ENCODE results near the gene NDUFB1. TPM values are rescaled to one million over a fixed set of nuclear protein-coding genes. Genes with fewer than 3 reads are reported as not detected.

Gene NDUFB1
- total and polyA plus RNA-seq, 2 of the 13 experiments (the other 11 are each of a cell fraction or from before 2014, with no cell fraction given): 181 to 281 TPM

DNA sequence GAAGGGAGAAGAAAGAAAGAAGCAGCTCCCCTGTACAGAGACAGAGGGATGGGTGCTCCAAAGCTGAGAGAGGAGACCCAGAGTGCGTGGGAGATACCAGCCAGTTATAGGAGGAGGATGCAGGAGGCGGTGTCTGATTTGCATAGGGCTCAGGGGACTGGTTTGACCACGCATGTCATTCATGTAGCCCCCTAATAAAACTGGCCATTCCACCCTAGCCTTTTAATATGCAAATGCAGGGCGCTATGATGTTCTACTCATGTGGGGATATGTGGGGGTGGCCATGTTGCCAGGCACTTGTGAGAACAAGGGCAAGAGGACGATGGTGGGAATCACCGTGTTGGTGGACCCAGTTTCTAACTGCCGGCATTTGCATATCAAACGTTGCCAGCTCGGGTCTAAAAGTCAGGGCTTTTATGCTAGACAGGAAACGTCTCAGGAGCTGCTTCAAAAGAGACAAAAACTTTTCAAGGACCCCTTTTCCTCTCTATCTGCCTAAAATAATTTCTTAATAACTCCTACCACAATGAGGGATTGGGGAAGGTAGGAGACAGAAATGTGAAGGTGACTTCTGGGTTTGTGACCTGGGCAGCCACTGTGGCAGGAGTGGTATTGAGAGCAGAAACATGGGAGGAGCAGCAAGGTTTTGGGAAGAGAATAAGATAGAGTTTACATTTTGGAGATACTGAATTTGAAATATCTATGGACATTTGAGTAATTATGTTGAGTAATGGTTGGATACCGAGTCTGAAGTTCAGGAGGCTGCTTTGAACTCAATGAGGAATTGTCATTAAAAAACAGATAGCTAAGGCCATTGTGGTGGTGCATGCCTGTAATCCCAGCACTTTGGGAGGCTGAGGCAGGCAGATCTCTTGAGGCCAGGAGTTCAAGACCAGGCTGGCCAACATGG is 12.9 kb downstream of the NDUFB1 start:
- no peaks in the 10 kb centered on the region for H3K9me3 ChIP-seq (ENCODE audit: low read length)
- peak overlapping the region; percentile 75 for H3K27ac ChIP-seq (ENCODE audit: extremely low read length, insufficient read depth, low read length)
- peak overlapping the region; percentile 42 for H3K9ac ChIP-seq (ENCODE audit: insufficient read depth, low read depth, low read length)
- POLR2A ChIA-PET: interaction anchor here (2.0 to 4.3 kb wide), 3 partner anchors 10 to 68 kb away, joined by 8 to 93 read pairs (median 28); partner anchors contain the start of genes CPSF2, NDUFB1 and TRIP11
- H2AFZ ChIP-seq (ENCODE audit: low read length): peak overlapping the region; percentile 80
- peak; percentile 73 for DNase-seq (ENCODE audit: low spot score)
- H3K4me3 ChIP-seq (replicated peaks in 1 of 3; ENCODE audit: insufficient read depth in 1 of 3, low read depth in 2 of 3, low read length in 3 of 3): peak overlapping the region; percentile 39 to 41 (median 41)
- no TSS peak for BruUV-seq (replicated peaks)
- in situ Hi-C loops (cut with HindIII; ENCODE audit: extremely low pct_ligation_motif_present, low pct_unique_long_range_greater_than_20kb): loop anchor here (5.0 kb wide), 1 partner anchor 66 kb away; the partner anchor contains the start of gene TRIP11
- H3K79me2 ChIP-seq (ENCODE audit: insufficient read depth, low read length): peaks cover 22% of the 10 kb centered on the region
- H3K36me3 ChIP-seq (replicated peaks in 1 of 2; ENCODE audit: control insufficient read depth in 1 of 2, insufficient read depth in 2 of 2, low read length in 2 of 2): no peaks in the 10 kb centered on the region
- 10% methylated on average over 11 of the region's 11 CpGs for WGBS (ENCODE audit: low lambda C conversion rate)
- peak overlapping the region; percentile 77 for H3K4me2 ChIP-seq (ENCODE audit: low read depth, low read length)
- ATAC-seq: peak; percentile 78
- no peaks in the 10 kb centered on the region for H4K20me1 ChIP-seq (ENCODE audit: insufficient read depth, low read length)
- H3K4me1 ChIP-seq (ENCODE audit: insufficient read depth, low read length): peaks cover 46% of the 10 kb centered on the region
- H3K27me3 ChIP-seq (ENCODE audit: control insufficient read depth in 1 of 2, insufficient read depth in 2 of 2, low read length in 2 of 2): no peaks in the 10 kb centered on the region; a peak in 1 of 5 replicates
- FAIRE-seq: peak; percentile 55
- CTCF ChIA-PET (ENCODE audit: low intra/inter-chr PET ratio, low total read pairs): no interaction called here
- intact Hi-C loops (cut with micrococcal nuclease; ENCODE audit: unreplicated experiment): loop anchor here (5.0 kb wide), 1 partner anchor 1046 kb away; the partner anchor contains the start of gene RPS6KA5
- TF ChIP-seq, protein P1, sequence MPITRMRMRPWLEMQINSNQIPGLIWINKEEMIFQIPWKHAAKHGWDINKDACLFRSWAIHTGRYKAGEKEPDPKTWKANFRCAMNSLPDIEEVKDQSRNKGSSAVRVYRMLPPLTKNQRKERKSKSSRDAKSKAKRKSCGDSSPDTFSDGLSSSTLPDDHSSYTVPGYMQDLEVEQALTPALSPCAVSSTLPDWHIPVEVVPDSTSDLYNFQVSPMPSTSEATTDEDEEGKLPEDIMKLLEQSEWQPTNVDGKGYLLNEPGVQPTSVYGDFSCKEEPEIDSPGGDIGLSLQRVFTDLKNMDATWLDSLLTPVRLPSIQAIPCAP (CRISPR knock-in tag; IDR thresholded peaks at IDR 0.05; ENCODE audit: low read depth): no peak
- TF ChIP-seq PCBP2 (optimal IDR thresholded peaks at IDR 0.05; ENCODE audit: low read depth, low read length, poor library complexity, severe bottlenecking): no peak
- TF ChIP-seq, protein P2, sequence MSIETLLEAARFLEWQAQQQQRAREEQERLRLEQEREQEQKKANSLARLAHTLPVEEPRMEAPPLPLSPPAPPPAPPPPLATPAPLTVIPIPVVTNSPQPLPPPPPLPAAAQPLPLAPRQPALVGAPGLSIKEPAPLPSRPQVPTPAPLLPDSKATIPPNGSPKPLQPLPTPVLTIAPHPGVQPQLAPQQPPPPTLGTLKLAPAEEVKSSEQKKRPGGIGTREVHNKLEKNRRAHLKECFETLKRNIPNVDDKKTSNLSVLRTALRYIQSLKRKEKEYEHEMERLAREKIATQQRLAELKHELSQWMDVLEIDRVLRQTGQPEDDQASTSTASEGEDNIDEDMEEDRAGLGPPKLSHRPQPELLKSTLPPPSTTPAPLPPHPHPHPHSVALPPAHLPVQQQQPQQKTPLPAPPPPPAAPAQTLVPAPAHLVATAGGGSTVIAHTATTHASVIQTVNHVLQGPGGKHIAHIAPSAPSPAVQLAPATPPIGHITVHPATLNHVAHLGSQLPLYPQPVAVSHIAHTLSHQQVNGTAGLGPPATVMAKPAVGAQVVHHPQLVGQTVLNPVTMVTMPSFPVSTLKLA (IDR thresholded peaks at IDR 0.05): no peak
- TF ChIP-seq, protein P3, sequence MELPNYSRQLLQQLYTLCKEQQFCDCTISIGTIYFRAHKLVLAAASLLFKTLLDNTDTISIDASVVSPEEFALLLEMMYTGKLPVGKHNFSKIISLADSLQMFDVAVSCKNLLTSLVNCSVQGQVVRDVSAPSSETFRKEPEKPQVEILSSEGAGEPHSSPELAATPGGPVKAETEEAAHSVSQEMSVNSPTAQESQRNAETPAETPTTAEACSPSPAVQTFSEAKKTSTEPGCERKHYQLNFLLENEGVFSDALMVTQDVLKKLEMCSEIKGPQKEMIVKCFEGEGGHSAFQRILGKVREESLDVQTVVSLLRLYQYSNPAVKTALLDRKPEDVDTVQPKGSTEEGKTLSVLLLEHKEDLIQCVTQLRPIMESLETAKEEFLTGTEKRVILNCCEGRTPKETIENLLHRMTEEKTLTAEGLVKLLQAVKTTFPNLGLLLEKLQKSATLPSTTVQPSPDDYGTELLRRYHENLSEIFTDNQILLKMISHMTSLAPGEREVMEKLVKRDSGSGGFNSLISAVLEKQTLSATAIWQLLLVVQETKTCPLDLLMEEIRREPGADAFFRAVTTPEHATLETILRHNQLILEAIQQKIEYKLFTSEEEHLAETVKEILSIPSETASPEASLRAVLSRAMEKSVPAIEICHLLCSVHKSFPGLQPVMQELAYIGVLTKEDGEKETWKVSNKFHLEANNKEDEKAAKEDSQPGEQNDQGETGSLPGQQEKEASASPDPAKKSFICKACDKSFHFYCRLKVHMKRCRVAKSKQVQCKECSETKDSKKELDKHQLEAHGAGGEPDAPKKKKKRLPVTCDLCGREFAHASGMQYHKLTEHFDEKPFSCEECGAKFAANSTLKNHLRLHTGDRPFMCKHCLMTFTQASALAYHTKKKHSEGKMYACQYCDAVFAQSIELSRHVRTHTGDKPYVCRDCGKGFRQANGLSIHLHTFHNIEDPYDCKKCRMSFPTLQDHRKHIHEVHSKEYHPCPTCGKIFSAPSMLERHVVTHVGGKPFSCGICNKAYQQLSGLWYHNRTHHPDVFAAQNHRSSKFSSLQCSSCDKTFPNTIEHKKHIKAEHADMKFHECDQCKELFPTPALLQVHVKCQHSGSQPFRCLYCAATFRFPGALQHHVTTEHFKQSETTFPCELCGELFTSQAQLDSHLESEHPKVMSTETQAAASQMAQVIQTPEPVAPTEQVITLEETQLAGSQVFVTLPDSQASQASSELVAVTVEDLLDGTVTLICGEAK (IDR thresholded peaks at IDR 0.05): no peak
- TF ChIP-seq, protein P3 (CRISPR knock-in tag; IDR thresholded peaks at IDR 0.05): no peak
- TF ChIP-seq IRF2 (CRISPR knock-in tag; IDR thresholded peaks at IDR 0.05): no peak
- no peak for TF ChIP-seq ARHGAP35 (CRISPR knock-in tag; IDR thresholded peaks at IDR 0.05; ENCODE audit: borderline replicate concordance)
- TF ChIP-seq, protein P4, sequence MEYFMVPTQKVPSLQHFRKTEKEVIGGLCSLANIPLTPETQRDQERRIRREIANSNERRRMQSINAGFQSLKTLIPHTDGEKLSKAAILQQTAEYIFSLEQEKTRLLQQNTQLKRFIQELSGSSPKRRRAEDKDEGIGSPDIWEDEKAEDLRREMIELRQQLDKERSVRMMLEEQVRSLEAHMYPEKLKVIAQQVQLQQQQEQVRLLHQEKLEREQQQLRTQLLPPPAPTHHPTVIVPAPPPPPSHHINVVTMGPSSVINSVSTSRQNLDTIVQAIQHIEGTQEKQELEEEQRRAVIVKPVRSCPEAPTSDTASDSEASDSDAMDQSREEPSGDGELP (IDR thresholded peaks at IDR 0.05; ENCODE audit: borderline replicate concordance, low read depth): no peak
- TF ChIP-seq SRSF4 (IDR thresholded peaks at IDR 0.05; ENCODE audit: low read depth, low read length, poor library complexity, severe bottlenecking): no peak
- TF ChIP-seq RFX1 (IDR thresholded peaks at IDR 0.05): no peak

Measured in HepG2 (cell line).